ENCODE measurements around the gene GATA3. TPM values are rescaled to one million over a fixed set of nuclear protein-coding genes. Genes with fewer than 3 reads are reported as not detected.

GATA3 gene
- total and polyA plus RNA-seq, 9 of the 15 experiments (the other 6 are each of a cell fraction or from before 2014, with no cell fraction given): 0.01 to 0.24 (median 0.09) TPM; not detected in 6

DNA sequence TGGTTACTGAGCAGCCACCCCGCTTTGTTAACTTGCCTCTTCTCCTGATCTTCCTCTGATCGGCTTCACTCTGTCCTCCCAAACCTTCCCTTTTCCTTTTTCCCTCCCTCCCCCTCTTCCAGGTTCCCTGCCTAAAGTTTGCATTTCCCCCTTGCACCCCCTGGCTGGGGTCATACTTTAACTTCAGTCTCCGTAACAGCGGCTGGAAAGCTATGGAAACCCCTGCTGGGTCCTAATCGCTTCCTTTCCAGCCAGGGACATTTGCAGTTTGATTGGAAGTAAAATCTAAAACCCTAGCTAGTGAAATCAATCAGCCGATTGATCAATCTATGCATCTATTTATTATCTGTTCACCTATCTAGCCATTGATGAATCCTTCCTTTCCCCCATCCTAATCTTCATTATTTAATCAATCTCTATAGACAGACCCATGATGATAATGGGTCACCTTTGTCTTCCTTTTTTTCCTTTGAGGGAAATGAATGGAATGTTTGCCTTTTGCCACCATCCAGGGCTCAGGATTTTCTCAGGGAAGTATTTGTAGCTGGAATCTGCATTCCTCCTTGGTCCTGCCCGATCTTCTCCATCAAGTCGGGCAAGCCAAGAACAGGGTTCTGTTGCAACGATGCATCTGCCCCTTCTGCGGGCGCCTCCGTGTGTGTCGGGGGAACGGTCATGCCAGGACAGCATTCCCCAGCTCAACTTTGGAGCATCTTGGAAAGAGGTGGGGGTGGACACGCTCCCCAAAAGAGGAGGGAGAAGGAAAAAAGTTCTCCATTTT lies 8.8 kb downstream of the GATA3 start:
- FAIRE-seq (no peak), ATAC-seq (no peak)
- H3K4me2 ChIP-seq (ENCODE audit: insufficient read depth, low read length): no peak overlapping the region
- TF ChIP-seq, protein P1, sequence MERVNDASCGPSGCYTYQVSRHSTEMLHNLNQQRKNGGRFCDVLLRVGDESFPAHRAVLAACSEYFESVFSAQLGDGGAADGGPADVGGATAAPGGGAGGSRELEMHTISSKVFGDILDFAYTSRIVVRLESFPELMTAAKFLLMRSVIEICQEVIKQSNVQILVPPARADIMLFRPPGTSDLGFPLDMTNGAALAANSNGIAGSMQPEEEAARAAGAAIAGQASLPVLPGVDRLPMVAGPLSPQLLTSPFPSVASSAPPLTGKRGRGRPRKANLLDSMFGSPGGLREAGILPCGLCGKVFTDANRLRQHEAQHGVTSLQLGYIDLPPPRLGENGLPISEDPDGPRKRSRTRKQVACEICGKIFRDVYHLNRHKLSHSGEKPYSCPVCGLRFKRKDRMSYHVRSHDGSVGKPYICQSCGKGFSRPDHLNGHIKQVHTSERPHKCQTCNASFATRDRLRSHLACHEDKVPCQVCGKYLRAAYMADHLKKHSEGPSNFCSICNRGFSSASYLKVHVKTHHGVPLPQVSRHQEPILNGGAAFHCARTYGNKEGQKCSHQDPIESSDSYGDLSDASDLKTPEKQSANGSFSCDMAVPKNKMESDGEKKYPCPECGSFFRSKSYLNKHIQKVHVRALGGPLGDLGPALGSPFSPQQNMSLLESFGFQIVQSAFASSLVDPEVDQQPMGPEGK (CRISPR knock-in tag; IDR thresholded peaks at IDR 0.05; ENCODE audit: borderline replicate concordance): no peak
- TF ChIP-seq ILK (tag; IDR thresholded peaks at IDR 0.05; ENCODE audit: borderline replicate concordance, low read depth) (no peak), ZNF586 (CRISPR knock-in tag; conservative IDR thresholded peaks at IDR 0.05) (no peak), PHF21A (IDR thresholded peaks at IDR 0.05; ENCODE audit: borderline replicate concordance, low read depth) (no peak), ZNF561 (CRISPR knock-in tag; conservative IDR thresholded peaks at IDR 0.05) (no peak), ELK3 (CRISPR knock-in tag; IDR thresholded peaks at IDR 0.05) (no peak), GATA2 (CRISPR knock-in tag; IDR thresholded peaks at IDR 0.05) (no peak), DEAF1 (CRISPR knock-in tag; IDR thresholded peaks at IDR 0.05) (no peak), AFF4 (CRISPR knock-in tag; IDR thresholded peaks at IDR 0.05) (no peak)
- TF ChIP-seq, protein P2, sequence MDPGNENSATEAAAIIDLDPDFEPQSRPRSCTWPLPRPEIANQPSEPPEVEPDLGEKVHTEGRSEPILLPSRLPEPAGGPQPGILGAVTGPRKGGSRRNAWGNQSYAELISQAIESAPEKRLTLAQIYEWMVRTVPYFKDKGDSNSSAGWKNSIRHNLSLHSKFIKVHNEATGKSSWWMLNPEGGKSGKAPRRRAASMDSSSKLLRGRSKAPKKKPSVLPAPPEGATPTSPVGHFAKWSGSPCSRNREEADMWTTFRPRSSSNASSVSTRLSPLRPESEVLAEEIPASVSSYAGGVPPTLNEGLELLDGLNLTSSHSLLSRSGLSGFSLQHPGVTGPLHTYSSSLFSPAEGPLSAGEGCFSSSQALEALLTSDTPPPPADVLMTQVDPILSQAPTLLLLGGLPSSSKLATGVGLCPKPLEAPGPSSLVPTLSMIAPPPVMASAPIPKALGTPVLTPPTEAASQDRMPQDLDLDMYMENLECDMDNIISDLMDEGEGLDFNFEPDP (CRISPR knock-in tag; IDR thresholded peaks at IDR 0.05): no peak

More for the DNA sequence above, 8.8 kb downstream of the GATA3 start:
- intact Hi-C loops (cut with micrococcal nuclease) (no loop called here), in situ Hi-C loops (cut with MboI) (no loop called here)
- Histone ChIP-seq H3K79me2 (ENCODE audit: control insufficient read depth, insufficient read depth, low read length) (no peaks in the 10 kb centered on the region), H3K4me3 (no peak overlapping the region), H3K36me3 (ENCODE audit: control insufficient read depth, insufficient read depth, low read length) (no peaks in the 10 kb centered on the region), H3K9ac (ENCODE audit: insufficient read depth in 1 of 2, low read depth in 2 of 2, low read length in 2 of 2) (no peak overlapping the region), H2AFZ (ENCODE audit: low read depth, low read length) (no peak overlapping the region), H4K20me1 (replicated peaks; ENCODE audit: control insufficient read depth, insufficient read depth, low read length) (no peaks in the 10 kb centered on the region), H3K9me1 (ENCODE audit: control insufficient read depth, insufficient read depth, low read length) (no peaks in the 10 kb centered on the region), H3K27me3 (ENCODE audit: control insufficient read depth in 2 of 2, insufficient read depth in 2 of 2, low read length in 2 of 2) (peaks cover 42 to 62% of the 10 kb centered on the region in 2 experiments), H3K27ac (ENCODE audit: extremely low read depth, low read depth, low read length) (no peak overlapping the region), H3K9me3 (replicated peaks; ENCODE audit: control insufficient read depth, insufficient read depth, low read depth, low read length) (no peaks in the 10 kb centered on the region), H3K4me1 (replicated peaks in 1 of 2; ENCODE audit: control insufficient read depth in 2 of 2, insufficient read depth in 2 of 2, low read length in 2 of 2) (peaks cover 0 to 8% of the 10 kb centered on the region in 2 experiments; a peak in 2 of 5 replicates)
- 4% methylated on average over 15 of the region's 15 CpGs for WGBS (ENCODE audit: insufficient coverage, low coverage, missing lambda C conversion rate)
- no TSS peak for BruUV-seq (replicated peaks)
- CTCF ChIA-PET (ENCODE audit: low intra/inter-chr PET ratio): no interaction called here
- POLR2A ChIA-PET: no interaction called here
- DNase-seq (ENCODE audit: extremely low read depth in 1 of 4, low spot score in 3 of 4): no peak
